ENCODE results near the gene ABL2.
A peak's percentile ranks its signal among the peaks of the same experiment; 100 is the strongest.

Gene ABL2

GRCh38 chr1:179081687-179082332 is 147.7 kb downstream of the ABL2 start, which contains the start of gene TOR3A:
TOR3A (plus strand) TSS chr1:179082070; CDS start chr1:179082129, 59 bp downstream.
- Histone ChIP-seq H3K27ac (ENCODE audit: low read depth, low read length) (peak within 1 kb of the TSS; percentile 83), H4K20me1 (ENCODE audit: control insufficient read depth, insufficient read depth, low read depth, low read length) (0 out of 2 replicates have a peak, but pooled peaks cover under 1% of the 10 kb centered on the region), H3K4me2 (ENCODE audit: low read length) (peak within 1 kb of the TSS; percentile 98), H3F3A (ENCODE audit: control insufficient read depth, insufficient read depth) (peaks cover 3% of the 10 kb centered on the region), H3K9me2 (replicated peaks; ENCODE audit: control insufficient read depth, low read length) (no peaks in the 10 kb centered on the region), H3K27me3 (ENCODE audit: control insufficient read depth, low read length) (no peaks in the 10 kb centered on the region), H3K4me3 (ENCODE audit: low read length) (peak within 1 kb of the TSS; percentile 81), H3K36me3 (ENCODE audit: control insufficient read depth, low read length) (peaks cover 40% of the 10 kb centered on the region), H3K9me3 (ENCODE audit: control insufficient read depth, insufficient read depth, low read length) (no peaks in the 10 kb centered on the region), H3K4me1 (ENCODE audit: control insufficient read depth, low read length) (peaks cover 49% of the 10 kb centered on the region), H3K79me2 (ENCODE audit: control insufficient read depth, low read length) (peaks cover 55% of the 10 kb centered on the region)
- TF ChIP-seq CTCF (IDR thresholded peaks at IDR 0.05; ENCODE audit: low read depth, low read length, poor library complexity, severe bottlenecking) (no peak), EZH2phosphoT487 (IDR thresholded peaks at IDR 0.05; ENCODE audit: borderline replicate concordance, low read length) (no peak)

- H3K27ac ChIP-seq (ENCODE audit: low read depth, low read length), result peak overlapping the region; percentile 83
- H3K9me2 ChIP-seq (replicated peaks; ENCODE audit: control insufficient read depth, low read length), result no peaks in the 10 kb centered on the region
- no peaks in the 10 kb centered on the region for H3K27me3 ChIP-seq (ENCODE audit: control insufficient read depth, low read length)
- no peak for TF ChIP-seq EZH2phosphoT487 (IDR thresholded peaks at IDR 0.05; ENCODE audit: borderline replicate concordance, low read length)
- TF ChIP-seq CTCF (IDR thresholded peaks at IDR 0.05; ENCODE audit: low read depth, low read length, poor library complexity, severe bottlenecking), result no peak
- peak overlapping the region; percentile 81 for H3K4me3 ChIP-seq (ENCODE audit: low read length)
- H3K4me1 ChIP-seq (ENCODE audit: control insufficient read depth, low read length), result peaks cover 43% of the 10 kb centered on the region
- no peaks in the 10 kb centered on the region for H4K20me1 ChIP-seq (ENCODE audit: control insufficient read depth, insufficient read depth, low read depth, low read length)
- peaks cover 3% of the 10 kb centered on the region for H3F3A ChIP-seq (ENCODE audit: control insufficient read depth, insufficient read depth)
- H3K4me2 ChIP-seq (ENCODE audit: low read length), result peak overlapping the region; percentile 98
- no peaks in the 10 kb centered on the region for H3K9me3 ChIP-seq (ENCODE audit: control insufficient read depth, insufficient read depth, low read length)
- peaks cover 35% of the 10 kb centered on the region for H3K36me3 ChIP-seq (ENCODE audit: control insufficient read depth, low read length)
- peaks cover 49% of the 10 kb centered on the region for H3K79me2 ChIP-seq (ENCODE audit: control insufficient read depth, low read length)
These were observed 148.4 kb downstream of the ABL2 start for GRCh38 chr1:179080866-179081686.

- no peak overlapping the region for H3K4me3 ChIP-seq (ENCODE audit: low read length)
- H3K4me1 ChIP-seq (ENCODE audit: control insufficient read depth, low read length), result peaks cover 25% of the 10 kb centered on the region
- peaks cover 3% of the 10 kb centered on the region for H3F3A ChIP-seq (ENCODE audit: control insufficient read depth, insufficient read depth)
- no peaks in the 10 kb centered on the region for H4K20me1 ChIP-seq (ENCODE audit: control insufficient read depth, insufficient read depth, low read depth, low read length)
- H3K27ac ChIP-seq (ENCODE audit: low read depth, low read length), result no peak overlapping the region
- H3K9me2 ChIP-seq (replicated peaks; ENCODE audit: control insufficient read depth, low read length), result no peaks in the 10 kb centered on the region
- TF ChIP-seq CTCF (IDR thresholded peaks at IDR 0.05; ENCODE audit: low read depth, low read length, poor library complexity, severe bottlenecking), result peak; percentile 83
- TF ChIP-seq EZH2phosphoT487 (IDR thresholded peaks at IDR 0.05; ENCODE audit: borderline replicate concordance, low read length), result no peak
- H3K27me3 ChIP-seq (ENCODE audit: control insufficient read depth, low read length), result no peaks in the 10 kb centered on the region
- no peak overlapping the region for H3K4me2 ChIP-seq (ENCODE audit: low read length)
- H3K36me3 ChIP-seq (ENCODE audit: control insufficient read depth, low read length), result peaks cover 17% of the 10 kb centered on the region
- no peaks in the 10 kb centered on the region for H3K9me3 ChIP-seq (ENCODE audit: control insufficient read depth, insufficient read depth, low read length)
- peaks cover 30% of the 10 kb centered on the region for H3K79me2 ChIP-seq (ENCODE audit: control insufficient read depth, low read length)
These were observed 150.2 kb downstream of the ABL2 start for GRCh38 chr1:179079113-179079761.
